GM19463 (cell line): ENCODE results near the gene PCNX3.
A peak's percentile ranks its signal among the peaks of the same experiment; 100 is the strongest.

Experiments used
- ATAC-seq: cut with Tn5 transposase; IDR thresholded peaks from one replicate; pipeline ENCODE4 v1.9.1; 2021; ENCODE audit warnings: mild to moderate bottlenecking, moderate library complexity; ENCODE audit not compliant: unreplicated experiment

PCNX3 gene

GRCh38 chr11:65580031-65580692, 35.4 kb upstream of the PCNX3 start:
- no peak for ATAC-seq

- ATAC-seq = no peak
Observed at GRCh38 chr11:65580756-65581155, 34.8 kb upstream of the PCNX3 start.

- no peak for ATAC-seq
Observed at GRCh38 chr11:65581928-65582327, 33.6 kb upstream of the PCNX3 start.

GRCh38 chr11:65583589-65583988, 32.0 kb upstream of the PCNX3 start:
- no peak for ATAC-seq

GRCh38 chr11:65584106-65584505, 31.5 kb upstream of the PCNX3 start:
- no peak for ATAC-seq

GRCh38 chr11:65584723-65585171, 30.8 kb upstream of the PCNX3 start:
- ATAC-seq = no peak

GRCh38 chr11:65585396-65586246, 30.0 kb upstream of the PCNX3 start:
- no peak for ATAC-seq

GRCh38 chr11:65586247-65586630, 29.3 kb upstream of the PCNX3 start:
- ATAC-seq = no peak

GRCh38 chr11:65586676-65587075, 28.9 kb upstream of the PCNX3 start:
- no peak for ATAC-seq

- peak; percentile 84 for ATAC-seq
Observed at GRCh38 chr11:65588199-65589054, 27.1 kb upstream of the PCNX3 start.

- no peak for ATAC-seq
Observed at GRCh38 chr11:65589444-65590239, 25.9 kb upstream of the PCNX3 start.

GRCh38 chr11:65590240-65590738, 25.3 kb upstream of the PCNX3 start:
- ATAC-seq = no peak

GRCh38 chr11:65591939-65592857, 23.4 kb upstream of the PCNX3 start:
- ATAC-seq = no peak

- ATAC-seq = no peak
Observed at GRCh38 chr11:65592858-65593517, 22.6 kb upstream of the PCNX3 start.

GRCh38 chr11:65593518-65594414, 21.8 kb upstream of the PCNX3 start:
- ATAC-seq = no peak

GRCh38 chr11:65595131-65595530, 20.4 kb upstream of the PCNX3 start:
- no peak for ATAC-seq

- ATAC-seq = no peak
Observed at GRCh38 chr11:65595543-65596281, 19.9 kb upstream of the PCNX3 start, which contains the start of gene KCNK7. KCNK7 (minus strand) TSS chr11:65595800; CDS start chr11:65595772, 28 bp downstream.
